Stimulated activated CD8-positive, alpha-beta memory T cell treated with anti-CD3 and anti-CD28 coated beads, Interleukin-4, amount 100 ng/mL, for 48 hours (primary cell): ENCODE results near the gene LINC00237.

Source experiments
- DNase-seq: peaks from one replicate; pipeline ENCODE4 v3.0.0-alpha.2; 2020

Gene LINC00237

GRCh38 chr20:21106171-21107017 is at the start of gene LINC00237:
Gene LINC00237 (minus strand): TSS chr20:21106358.
- DNase-seq: no peak

GRCh38 chr20:21155268-21155667 is 49.1 kb upstream of the LINC00237 start:
- no peak for DNase-seq

GRCh38 chr20:21154692-21155091 is 48.5 kb upstream of the LINC00237 start:
- no peak for DNase-seq

- DNase-seq: no peak
Measured at GRCh38 chr20:21151791-21152190, 45.6 kb upstream of the LINC00237 start.

GRCh38 chr20:21149344-21149743 is 43.2 kb upstream of the LINC00237 start:
- DNase-seq: no peak

GRCh38 chr20:21147593-21147992 is 41.4 kb upstream of the LINC00237 start:
- no peak for DNase-seq

- no peak for DNase-seq
Measured at GRCh38 chr20:21146215-21146614, 40.1 kb upstream of the LINC00237 start.

- no peak for DNase-seq
Measured at GRCh38 chr20:21145424-21145823, 39.3 kb upstream of the LINC00237 start.

GRCh38 chr20:21143194-21143890 is 37.2 kb upstream of the LINC00237 start:
- no peak for DNase-seq

GRCh38 chr20:21141825-21142224 is 35.7 kb upstream of the LINC00237 start:
- DNase-seq: no peak

GRCh38 chr20:21139881-21140566 is 33.9 kb upstream of the LINC00237 start:
- no peak for DNase-seq

- no peak for DNase-seq
Measured at GRCh38 chr20:21137078-21137477, 30.9 kb upstream of the LINC00237 start.

GRCh38 chr20:21136015-21136732 is 30.0 kb upstream of the LINC00237 start:
- no peak for DNase-seq

- DNase-seq: no peak
Measured at GRCh38 chr20:21134883-21135493, 28.8 kb upstream of the LINC00237 start.

GRCh38 chr20:21133917-21134622 is 27.9 kb upstream of the LINC00237 start:
- no peak for DNase-seq

GRCh38 chr20:21133404-21133803 is 27.2 kb upstream of the LINC00237 start:
- no peak for DNase-seq

- DNase-seq: no peak
Measured at GRCh38 chr20:21129861-21130260, 23.7 kb upstream of the LINC00237 start.

GRCh38 chr20:21127201-21127981 is 21.2 kb upstream of the LINC00237 start:
- no peak for DNase-seq

GRCh38 chr20:21126581-21126870 is 20.4 kb upstream of the LINC00237 start:
- no peak for DNase-seq

- DNase-seq: peak; percentile 99
Measured at GRCh38 chr20:21125849-21126580, 19.9 kb upstream of the LINC00237 start, which contains the start of gene KIZ. Gene KIZ (plus strand): TSS chr20:21126082. CDS start chr20:21126116, 34 bp downstream.
